ENCODE data around the gene NYNRIN. TPM values are rescaled to one million over a fixed set of nuclear protein-coding genes. Genes with fewer than 3 reads are reported as not detected.
A peak's percentile ranks its signal among the peaks of the same experiment; 100 is the strongest.

The NYNRIN gene
- total and polyA plus RNA-seq, 8 donors: 2.1 to 9.0 (median 4.3) TPM

DNA sequence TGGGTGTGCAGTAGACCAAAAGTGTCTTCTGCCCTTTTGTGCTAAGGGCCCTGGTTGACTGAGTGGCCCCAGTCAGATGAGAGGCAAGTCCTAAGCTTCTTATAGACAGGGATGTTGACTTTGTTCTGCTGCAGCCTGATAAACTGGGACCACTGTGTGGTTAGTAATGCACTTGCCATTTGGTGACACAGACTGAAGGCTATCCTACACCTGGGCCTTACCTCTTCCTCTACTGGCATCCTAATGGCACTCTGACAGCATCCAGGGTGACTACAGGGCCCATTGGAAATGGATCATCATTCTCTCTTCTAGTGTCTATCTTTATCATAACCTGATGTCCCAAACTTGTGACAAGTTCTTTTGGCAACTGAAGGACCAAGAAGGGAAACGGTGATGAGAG lies 40.5 kb downstream of the NYNRIN start:
- DNase-seq (no peak), ATAC-seq (no peak), FAIRE-seq (no peak)
- Histone ChIP-seq H3K27me3 (no peaks in the 10 kb centered on the region), H3K4me1 (peaks cover 0 to 22% (median 4%) of the 10 kb centered on the region in 3 donors), H3K4me3 (no peak overlapping the region), H3K27ac (no peak overlapping the region), H3K36me3 (peaks cover 0 to 32% (median 18%) of the 10 kb centered on the region in 3 donors), H3K9me3 (no peaks in the 10 kb centered on the region)
- intact Hi-C loops (cut with DNase I): loop anchor here in 1 of 3 donors (10.0 kb wide), 1 partner anchor 104 kb away; the partner anchor contains the start of genes ADCY4 and RIPK3
- TF ChIP-seq, protein P1, sequence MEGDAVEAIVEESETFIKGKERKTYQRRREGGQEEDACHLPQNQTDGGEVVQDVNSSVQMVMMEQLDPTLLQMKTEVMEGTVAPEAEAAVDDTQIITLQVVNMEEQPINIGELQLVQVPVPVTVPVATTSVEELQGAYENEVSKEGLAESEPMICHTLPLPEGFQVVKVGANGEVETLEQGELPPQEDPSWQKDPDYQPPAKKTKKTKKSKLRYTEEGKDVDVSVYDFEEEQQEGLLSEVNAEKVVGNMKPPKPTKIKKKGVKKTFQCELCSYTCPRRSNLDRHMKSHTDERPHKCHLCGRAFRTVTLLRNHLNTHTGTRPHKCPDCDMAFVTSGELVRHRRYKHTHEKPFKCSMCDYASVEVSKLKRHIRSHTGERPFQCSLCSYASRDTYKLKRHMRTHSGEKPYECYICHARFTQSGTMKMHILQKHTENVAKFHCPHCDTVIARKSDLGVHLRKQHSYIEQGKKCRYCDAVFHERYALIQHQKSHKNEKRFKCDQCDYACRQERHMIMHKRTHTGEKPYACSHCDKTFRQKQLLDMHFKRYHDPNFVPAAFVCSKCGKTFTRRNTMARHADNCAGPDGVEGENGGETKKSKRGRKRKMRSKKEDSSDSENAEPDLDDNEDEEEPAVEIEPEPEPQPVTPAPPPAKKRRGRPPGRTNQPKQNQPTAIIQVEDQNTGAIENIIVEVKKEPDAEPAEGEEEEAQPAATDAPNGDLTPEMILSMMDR (IDR thresholded peaks at IDR 0.05): no peak
- WGBS, 2 donors: 51 to 57% methylated on average over 1 of the region's 1 CpG

DNA sequence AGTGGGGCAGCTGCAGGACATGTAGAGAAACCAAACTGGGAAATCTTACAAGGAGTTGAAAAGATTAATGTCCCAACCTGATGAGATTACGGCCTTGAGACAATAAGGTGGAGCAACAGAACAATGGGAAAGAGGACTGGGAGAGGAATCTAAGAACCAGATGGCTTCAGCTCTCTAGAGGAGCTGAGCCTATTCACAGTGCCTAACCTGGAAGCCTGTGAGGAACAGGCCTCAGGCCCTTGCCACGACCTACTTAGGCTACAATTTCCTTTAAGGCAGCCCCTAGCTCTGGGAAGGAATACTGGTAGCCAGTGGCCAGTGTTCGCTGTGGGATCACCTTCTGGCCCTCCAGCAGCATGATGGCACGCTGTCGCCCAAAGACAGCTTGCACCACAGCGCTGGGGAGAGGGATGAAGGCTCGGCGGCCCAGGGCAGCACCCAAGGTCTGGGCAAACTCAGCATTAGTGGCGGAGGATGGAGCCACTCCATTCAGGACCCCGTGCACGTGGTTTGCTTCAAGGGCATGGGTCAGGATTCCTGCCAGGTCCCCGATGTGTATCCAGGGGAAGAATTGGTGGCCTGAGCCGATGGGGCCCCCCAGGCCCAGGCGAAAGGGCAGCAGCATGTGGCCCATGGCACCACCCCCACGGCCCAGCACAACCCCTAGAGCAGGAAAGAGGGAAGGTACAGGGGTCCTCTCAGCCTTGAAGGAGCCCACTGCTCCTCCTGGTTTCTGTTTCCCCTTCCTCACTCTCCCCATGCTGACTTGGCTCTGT lies 41.2 kb downstream of the NYNRIN start:
- WGBS, 2 donors: 52 to 54% methylated on average over 14 to 15 of the region's 15 CpGs
- no peak for FAIRE-seq
- H3K27ac ChIP-seq: no peak overlapping the region

DNA sequence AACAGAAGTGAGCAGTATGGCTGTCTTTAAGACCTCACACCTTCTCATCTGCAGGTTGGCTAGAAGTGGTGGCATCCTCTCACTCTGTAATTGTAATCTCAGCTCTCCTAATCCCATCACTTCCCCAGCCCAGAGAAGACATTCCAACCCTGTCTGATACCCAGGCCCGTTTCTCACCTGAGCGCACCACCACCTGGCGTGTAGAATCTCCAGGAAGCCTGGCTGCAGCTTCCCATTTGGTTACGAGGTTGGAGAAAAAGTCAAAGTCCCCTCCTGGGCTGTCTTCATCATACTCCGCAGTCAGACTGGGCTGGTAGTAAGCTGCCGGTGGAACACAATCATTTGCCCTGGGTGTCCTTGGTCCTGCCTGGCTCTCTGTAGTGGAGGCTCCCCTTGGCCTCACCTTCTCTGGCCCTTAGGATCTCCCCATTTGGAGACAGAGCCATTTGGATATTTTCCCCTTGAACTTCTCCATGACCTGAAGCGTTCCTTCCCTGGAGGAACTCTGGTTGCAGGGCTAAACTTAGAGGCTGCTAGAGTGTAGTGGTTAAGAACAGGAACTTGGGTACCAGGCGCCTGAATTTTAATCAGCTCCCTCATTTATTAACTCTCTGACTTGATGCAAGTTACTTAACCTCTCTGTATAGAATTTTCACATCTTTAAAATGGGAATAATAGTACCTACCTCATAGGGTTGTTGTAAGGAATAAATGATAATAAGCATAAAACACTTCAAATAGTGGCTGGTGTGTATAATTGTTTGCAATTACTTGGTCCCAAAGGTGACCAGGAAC lies 42.0 kb downstream of the NYNRIN start:
- peaks cover 0 to 22% (median 4%) of the 10 kb centered on the region in 3 donors for H3K4me1 ChIP-seq
- 70 to 73% methylated on average over 8 of the region's 8 CpGs for WGBS, 2 donors
- no peak overlapping the region for H3K4me3 ChIP-seq
- DNase-seq (no peak), ATAC-seq (no peak), FAIRE-seq (no peak)
- peaks cover 0 to 29% (median 18%) of the 10 kb centered on the region in 3 donors for H3K36me3 ChIP-seq
- no peaks in the 10 kb centered on the region for H3K9me3 ChIP-seq
- no peak overlapping the region for H3K27ac ChIP-seq
- H3K27me3 ChIP-seq: no peaks in the 10 kb centered on the region
- intact Hi-C loops (cut with DNase I): no loop called here
- TF ChIP-seq, protein P1 (IDR thresholded peaks at IDR 0.05): no peak

More for the DNA sequence above, 41.2 kb downstream of the NYNRIN start:
- Histone ChIP-seq H3K4me1 (peaks cover 0 to 22% (median 4%) of the 10 kb centered on the region in 3 donors), H3K9me3 (no peaks in the 10 kb centered on the region), H3K27me3 (no peaks in the 10 kb centered on the region), H3K4me3 (no peak overlapping the region), H3K36me3 (peaks cover 0 to 29% (median 18%) of the 10 kb centered on the region in 3 donors)
- ATAC-seq (no peak), DNase-seq (peak in 1 of 6 donors; percentile 58)
- TF ChIP-seq, protein P1 (IDR thresholded peaks at IDR 0.05): no peak
- intact Hi-C loops (cut with DNase I): loop anchor here in 1 of 3 donors (10.0 kb wide), 1 partner anchor 105 kb away; the partner anchor contains the start of genes ADCY4 and RIPK3

DNA sequence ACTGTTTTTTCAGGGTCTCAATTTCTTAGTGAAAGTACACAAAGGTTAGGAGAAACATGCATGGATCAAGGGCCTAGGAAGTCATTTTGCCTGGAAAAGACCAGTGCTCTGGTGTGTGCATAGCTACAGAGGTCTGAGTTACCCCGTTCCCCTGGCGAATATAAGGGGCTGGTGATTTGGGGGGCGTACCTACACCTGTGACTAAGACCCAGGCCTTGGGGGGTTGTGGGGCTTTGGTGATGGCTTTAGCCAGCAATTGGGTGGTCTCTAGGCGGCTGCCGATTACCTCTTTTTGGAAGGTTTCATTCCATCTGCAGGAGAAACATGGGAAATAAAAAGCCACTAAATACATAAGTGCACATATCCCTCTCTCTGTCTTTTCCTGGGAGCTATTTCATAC lies 42.7 kb downstream of the NYNRIN start:
- intact Hi-C loops (cut with DNase I): no loop called here
- peak overlapping the region in 2 of 4 donors; percentile 62 to 69 for H3K4me3 ChIP-seq

More for the DNA sequence above, 42.7 kb downstream of the NYNRIN start:
- peaks cover 0 to 29% (median 14%) of the 10 kb centered on the region in 3 donors for H3K36me3 ChIP-seq
- TF ChIP-seq, protein P1 (IDR thresholded peaks at IDR 0.05): no peak
- H3K27ac ChIP-seq: peak overlapping the region in 2 of 4 donors; percentile 99
- H3K27me3 ChIP-seq: no peaks in the 10 kb centered on the region
- peaks cover 0 to 22% (median 4%) of the 10 kb centered on the region in 3 donors for H3K4me1 ChIP-seq
- H3K9me3 ChIP-seq: no peaks in the 10 kb centered on the region
- 48 to 60% methylated on average over 5 of the region's 5 CpGs for WGBS, 2 donors
- no peak for ATAC-seq
- no peak for FAIRE-seq
- peak in 1 of 6 donors; percentile 33 for DNase-seq

Measured in pancreas (tissue), 10 donors.